BE2C (cell line): ENCODE measurements around the gene LY6G5B. TPM values are rescaled to one million over a fixed set of nuclear protein-coding genes. Genes with fewer than 3 reads are reported as not detected.

Experiments
- DNase-seq: peaks from one replicate; pipeline ENCODE4 v3.0.0-alpha.2; 2020
- H3K27me3 ChIP-seq: fragments of 250-450 bp; sonication (Bioruptor Pico); 2 replicates; pipeline ENCODE4 v1.5.1; 2020; ENCODE audit warnings: mild to moderate bottlenecking
- H3K36me3 ChIP-seq: fragments of 250-450 bp; sonication (Bioruptor Pico); 2 replicates; pipeline ENCODE4 v1.5.1; 2020; ENCODE audit warnings: mild to moderate bottlenecking
- H3K4me1 ChIP-seq: fragments of 250-450 bp; sonication (Bioruptor Pico); 2 replicates; pipeline ENCODE4 v1.5.1; 2020
- H3K4me3 ChIP-seq: 2 replicates; pipeline ENCODE4 v1.5.1; 2011; ENCODE audit warnings: low read depth, low read length
- H3K9me3 ChIP-seq: fragments of 250-450 bp; sonication (Bioruptor Pico); 2 replicates; pipeline ENCODE4 v1.5.1; 2020
- CTCF ChIP-seq: IDR thresholded peaks from 2 replicates; pipeline ENCODE4 v1.5.1; 2012; ENCODE audit warnings: mild to moderate bottlenecking, low read depth, low read length
- polyA plus RNA-seq: library from polyadenylated mRNA; unstranded; fragments of >200 nt; gene quantifications from one replicate; pipeline ENCODE4 v1.2.1, GENCODE V29; 2012; ENCODE audit warnings: low read depth, missing spikeins; ENCODE audit not compliant: insufficient read length, insufficient read depth

Gene LY6G5B
- polyA plus RNA-seq, result 38.0 TPM

GRCh38 chr6:31669676-31670075 lies at the start of gene LY6G5B:
Gene LY6G5B, plus strand, starts transcription at chr6:31669976. Its CDS starts 975 bp downstream, at chr6:31670951.
- Histone ChIP-seq H3K27me3 (no peaks in the 10 kb centered on the region), H3K36me3 (peaks cover 59% of the 10 kb centered on the region), H3K4me1 (no peaks in the 10 kb centered on the region), H3K4me3 (no peak within 1 kb of the TSS), H3K9me3 (no peaks in the 10 kb centered on the region)
- TF ChIP-seq CTCF, result no peak
- no peak for DNase-seq

- Histone ChIP-seq H3K4me1 (no peaks in the 10 kb centered on the region), H3K4me3 (peak within 1 kb of the TSS; percentile 85), H3K36me3 (peaks cover 39% of the 10 kb centered on the region), H3K27me3 (no peaks in the 10 kb centered on the region), H3K9me3 (no peaks in the 10 kb centered on the region)
- no peak for TF ChIP-seq CTCF
- peak; percentile 96 for DNase-seq
Observed at GRCh38 chr6:31620586-31621319, 49.0 kb upstream of the LY6G5B start, which contains the start of gene PRRC2A. Gene PRRC2A, plus strand, starts transcription at chr6:31620715. Its CDS starts 2,075 bp downstream, at chr6:31622790.

- Histone ChIP-seq H3K9me3 (no peaks in the 10 kb centered on the region), H3K4me3 (peak overlapping the region; percentile 85), H3K27me3 (no peaks in the 10 kb centered on the region), H3K4me1 (no peaks in the 10 kb centered on the region), H3K36me3 (peaks cover 46% of the 10 kb centered on the region)
- DNase-seq, result no peak
- TF ChIP-seq CTCF, result no peak
Observed at GRCh38 chr6:31621320-31621939, 48.3 kb upstream of the LY6G5B start.

- H3K36me3 ChIP-seq, result peaks cover 52% of the 10 kb centered on the region
- H3K9me3 ChIP-seq, result no peaks in the 10 kb centered on the region
- H3K4me1 ChIP-seq, result no peaks in the 10 kb centered on the region
- H3K4me3 ChIP-seq, result peak overlapping the region; percentile 85
- DNase-seq, result no peak
- TF ChIP-seq CTCF, result no peak
- H3K27me3 ChIP-seq, result no peaks in the 10 kb centered on the region
Observed at GRCh38 chr6:31621991-31622390, 47.8 kb upstream of the LY6G5B start.

GRCh38 chr6:31622684-31623091 lies 47.1 kb upstream of the LY6G5B start:
- DNase-seq, result no peak

More at GRCh38 chr6:31622684-31623091, 47.1 kb upstream of the LY6G5B start:
- Histone ChIP-seq H3K4me1 (no peaks in the 10 kb centered on the region), H3K27me3 (no peaks in the 10 kb centered on the region), H3K4me3 (peak overlapping the region; percentile 85), H3K36me3 (peaks cover 59% of the 10 kb centered on the region), H3K9me3 (no peaks in the 10 kb centered on the region)
- no peak for TF ChIP-seq CTCF
